H9 (cell line): Measurements from ENCODE around the gene GDPD4. TPM values are rescaled to one million over a fixed set of nuclear protein-coding genes. Genes with fewer than 3 reads are reported as not detected.

ENCODE experiments used
- DNase-seq: peaks from one replicate; pipeline ENCODE4 v3.0.0-alpha.2; 2017
- H2AFZ ChIP-seq: one replicate; pipeline ENCODE4 v1.6.1; 2013; ENCODE audit warnings: mild to moderate bottlenecking, low read length, control low read depth, moderate library complexity
- H2AK5ac ChIP-seq: 2 replicates; pipeline ENCODE4 v1.6.1; 2013; ENCODE audit warnings: low read length, control low read depth, mixed read lengths; ENCODE audit not compliant: insufficient read length
- H2BK120ac ChIP-seq: one replicate; pipeline ENCODE4 v1.6.1; 2013; ENCODE audit warnings: low read depth, mild to moderate bottlenecking, low read length, control low read depth, inconsistent platforms; ENCODE audit not compliant: poor library complexity, severe bottlenecking
- H2BK12ac ChIP-seq: 2 replicates; pipeline ENCODE4 v1.6.1; 2013; ENCODE audit warnings: low read length, control low read depth, mixed read lengths, low read depth; ENCODE audit not compliant: insufficient read length
- H2BK15ac ChIP-seq: 2 replicates; pipeline ENCODE4 v1.6.1; 2013; ENCODE audit warnings: low read depth, low read length, control low read depth
- H2BK20ac ChIP-seq: one replicate; pipeline ENCODE4 v1.6.1; 2013; ENCODE audit warnings: low read depth, mild to moderate bottlenecking, low read length, control low read depth, inconsistent platforms; ENCODE audit not compliant: poor library complexity, severe bottlenecking
- H2BK5ac ChIP-seq: 2 replicates; pipeline ENCODE4 v1.6.1; 2013; ENCODE audit warnings: low read length, control low read depth, mixed read lengths; ENCODE audit not compliant: insufficient read length
- H3K14ac ChIP-seq: 2 replicates; pipeline ENCODE4 v1.6.1; 2013; ENCODE audit warnings: low read length, control low read depth; ENCODE audit not compliant: insufficient read depth
- H3K18ac ChIP-seq: 2 replicates; pipeline ENCODE4 v1.6.1; 2013; ENCODE audit warnings: low read depth, mild to moderate bottlenecking, mixed read lengths, low read length, control low read depth; ENCODE audit not compliant: insufficient read length
- H3K23ac ChIP-seq: 2 replicates; pipeline ENCODE4 v1.6.1; 2013; ENCODE audit warnings: low read length, control low read depth, mixed read lengths, low read depth; ENCODE audit not compliant: insufficient read length
- H3K23me2 ChIP-seq: 2 replicates; pipeline ENCODE4 v1.6.1; 2013; ENCODE audit warnings: low read depth, mild to moderate bottlenecking, mixed read lengths, low read length, control low read depth; ENCODE audit not compliant: insufficient read length, poor library complexity, severe bottlenecking
- H3K27ac ChIP-seq: 2 replicates; pipeline ENCODE4 v1.5.1; 2013; ENCODE audit warnings: low read length, control low read depth, mixed read lengths, low read depth; ENCODE audit not compliant: insufficient read length
- H3K27me3 ChIP-seq: 2 replicates; pipeline ENCODE4 v1.6.1; 2013; ENCODE audit warnings: low read length, control low read depth, inconsistent platforms; ENCODE audit not compliant: insufficient read depth
- H3K4ac ChIP-seq: 2 replicates; pipeline ENCODE4 v1.6.1; 2013; ENCODE audit warnings: low read depth, mild to moderate bottlenecking, control low read depth, inconsistent platforms, low read length, moderate library complexity
- H3K4me1 ChIP-seq: 2 replicates; pipeline ENCODE4 v1.6.1; 2013; ENCODE audit warnings: low read length, control low read depth, inconsistent platforms; ENCODE audit not compliant: insufficient read depth
- H3K4me2 ChIP-seq: 2 replicates; pipeline ENCODE4 v1.6.1; 2013; ENCODE audit warnings: low read length, control low read depth, mixed read lengths; ENCODE audit not compliant: insufficient read length, insufficient read depth
- H3K56ac ChIP-seq: 2 replicates; pipeline ENCODE4 v1.6.1; 2013; ENCODE audit warnings: low read depth, mild to moderate bottlenecking, mixed read lengths, low read length, control low read depth; ENCODE audit not compliant: insufficient read length
- H3K79me1 ChIP-seq: 2 replicates; pipeline ENCODE4 v1.6.1; 2013; ENCODE audit warnings: low read depth, mild to moderate bottlenecking, moderate library complexity, low read length, control low read depth, inconsistent platforms; ENCODE audit not compliant: insufficient read depth, poor library complexity, severe bottlenecking
- H3K79me2 ChIP-seq: 2 replicates; pipeline ENCODE4 v1.6.1; 2013; ENCODE audit warnings: low read length, control low read depth, inconsistent platforms; ENCODE audit not compliant: insufficient read depth
- H3K9ac ChIP-seq: 2 replicates; pipeline ENCODE4 v1.6.1; 2013; ENCODE audit warnings: low read length, control low read depth, mixed read lengths; ENCODE audit not compliant: insufficient read length; ENCODE audit errors: extremely low read depth
- H3K9me3 ChIP-seq: one replicate; pipeline ENCODE4 v1.6.1; 2013; ENCODE audit warnings: low read depth, low read length, inconsistent platforms; ENCODE audit not compliant: control insufficient read depth
- H3T11ph ChIP-seq: one replicate; pipeline ENCODE4 v1.6.1; 2013; ENCODE audit warnings: mild to moderate bottlenecking, low read length, control low read depth, inconsistent platforms
- H4K20me1 ChIP-seq: one replicate; pipeline ENCODE4 v1.6.1; 2013; ENCODE audit not compliant: control insufficient read depth, insufficient read length, insufficient read depth
- H4K5ac ChIP-seq: 2 replicates; pipeline ENCODE4 v1.6.1; 2013; ENCODE audit warnings: low read depth, mild to moderate bottlenecking, mixed read lengths, low read length, control low read depth; ENCODE audit not compliant: insufficient read length
- H4K8ac ChIP-seq: replicated peaks from 2 replicates; pipeline ENCODE4 v1.6.1; 2013; ENCODE audit warnings: low read length, control low read depth, mixed read lengths, low read depth; ENCODE audit not compliant: insufficient read length
- H4K91ac ChIP-seq: 2 replicates; pipeline ENCODE4 v1.6.1; 2013; ENCODE audit warnings: low read depth, mild to moderate bottlenecking, moderate library complexity, mixed read lengths, low read length, control low read depth; ENCODE audit not compliant: insufficient read length
- H3K27ac Mint-ChIP-seq, 3 experiments: 2 replicates in 2 of 3; 3 replicates in 1 of 3; pipeline ENCODE4 v1.8.0; 2020 to 2021; ENCODE audit warnings: mixed read lengths in 3 of 3, mild to moderate bottlenecking in 1 of 3, moderate library complexity in 1 of 3
- H3K27me3 Mint-ChIP-seq: 2 replicates; pipeline ENCODE4 v1.8.0; 2021; ENCODE audit warnings: low read depth, mild to moderate bottlenecking, moderate library complexity, mixed read lengths
- H3K36me3 Mint-ChIP-seq, 3 experiments: 2 replicates in 2 of 3; 3 replicates in 1 of 3; pipeline ENCODE4 v1.8.0; 2020 to 2021; ENCODE audit warnings: low read depth in 3 of 3, mixed read lengths in 3 of 3; ENCODE audit not compliant: insufficient read depth in 1 of 3
- H3K4me1 Mint-ChIP-seq, 2 experiments: 2 replicates each; pipeline ENCODE4 v1.8.0; 2020; ENCODE audit warnings: mixed read lengths in 2 of 2
- H3K4me3 Mint-ChIP-seq, 2 experiments: 2 replicates in 1 of 2; 3 replicates in 1 of 2; pipeline ENCODE4 v1.8.0; 2020 to 2021; ENCODE audit warnings: mild to moderate bottlenecking in 2 of 2, mixed read lengths in 2 of 2, moderate library complexity in 1 of 2
- H3K9me3 Mint-ChIP-seq, 2 experiments: 2 replicates in 1 of 2; 3 replicates in 1 of 2; pipeline ENCODE4 v1.8.0; 2020; ENCODE audit warnings: mild to moderate bottlenecking in 2 of 2, mixed read lengths in 2 of 2, moderate library complexity in 1 of 2
- WGBS: extraction: QIAGEN DNeasy Blood & Tissue Kit; methylation state at CpG from one replicate; pipeline ENCODE4 v1.1.7; 2013; ENCODE audit warnings: missing lambda C conversion rate, low lambda C conversion rate, mixed read lengths; ENCODE audit not compliant: insufficient read length; ENCODE audit errors: extremely low coverage; 5-methylcytosine and 5-hydroxymethylcytosine counted together
- total RNA-seq: library from RNA; stranded (reverse); gene quantifications from 2 replicates; pipeline ENCODE4 v1.2.1, GENCODE V29; 2021
- TF ChIP-seq, protein P1 (sequence below): fragments of 200-600 bp; sonication (generic); conservative IDR thresholded peaks from 3 replicates; pipeline ENCODE4 v1.8.0; 2021; ENCODE audit warnings: antibody characterized with exemption, mild to moderate bottlenecking

Gene GDPD4
- total RNA-seq, 1 experiment from 2014 or later: not detected

DNA sequence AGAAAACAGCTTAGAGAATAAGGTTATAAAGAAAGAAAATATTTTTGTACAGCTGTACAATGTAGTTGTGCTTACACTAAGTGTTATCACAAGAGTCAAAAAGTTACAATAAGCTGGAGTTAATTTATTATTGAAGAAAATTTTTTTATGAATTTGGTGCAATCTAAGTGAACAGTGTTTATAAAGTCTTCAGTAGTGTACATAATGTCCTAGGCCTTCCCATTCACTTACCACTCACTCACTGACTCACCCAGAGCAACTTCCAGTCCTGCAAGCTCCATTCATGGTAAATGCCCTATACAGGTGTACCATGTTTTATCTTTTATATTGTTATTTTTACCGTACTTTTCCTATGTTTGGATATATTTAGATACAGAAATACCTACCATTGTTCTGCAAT is 34.7 kb downstream of the GDPD4 start:
- H3K79me1 ChIP-seq: no peaks in the 10 kb centered on the region
- no peak overlapping the region for H2BK12ac ChIP-seq
- H2BK120ac ChIP-seq: no peak overlapping the region
- Mint-ChIP-seq H3K4me1 (peaks cover 9 to 10% of the 10 kb centered on the region in 2 experiments), H3K36me3 (peaks cover 1 to 10% (median 2%) of the 10 kb centered on the region in 3 experiments; a peak in 4 of 7 replicates), H3K27me3 (peaks cover 2% of the 10 kb centered on the region), H3K4me3 (no peak overlapping the region), H3K9me3 (peaks cover 10 to 12% of the 10 kb centered on the region in 2 experiments), H3K27ac (no peak overlapping the region)
- H3K4me2 ChIP-seq: no peak overlapping the region
- no peak overlapping the region for H4K91ac ChIP-seq
- TF ChIP-seq, protein P1, sequence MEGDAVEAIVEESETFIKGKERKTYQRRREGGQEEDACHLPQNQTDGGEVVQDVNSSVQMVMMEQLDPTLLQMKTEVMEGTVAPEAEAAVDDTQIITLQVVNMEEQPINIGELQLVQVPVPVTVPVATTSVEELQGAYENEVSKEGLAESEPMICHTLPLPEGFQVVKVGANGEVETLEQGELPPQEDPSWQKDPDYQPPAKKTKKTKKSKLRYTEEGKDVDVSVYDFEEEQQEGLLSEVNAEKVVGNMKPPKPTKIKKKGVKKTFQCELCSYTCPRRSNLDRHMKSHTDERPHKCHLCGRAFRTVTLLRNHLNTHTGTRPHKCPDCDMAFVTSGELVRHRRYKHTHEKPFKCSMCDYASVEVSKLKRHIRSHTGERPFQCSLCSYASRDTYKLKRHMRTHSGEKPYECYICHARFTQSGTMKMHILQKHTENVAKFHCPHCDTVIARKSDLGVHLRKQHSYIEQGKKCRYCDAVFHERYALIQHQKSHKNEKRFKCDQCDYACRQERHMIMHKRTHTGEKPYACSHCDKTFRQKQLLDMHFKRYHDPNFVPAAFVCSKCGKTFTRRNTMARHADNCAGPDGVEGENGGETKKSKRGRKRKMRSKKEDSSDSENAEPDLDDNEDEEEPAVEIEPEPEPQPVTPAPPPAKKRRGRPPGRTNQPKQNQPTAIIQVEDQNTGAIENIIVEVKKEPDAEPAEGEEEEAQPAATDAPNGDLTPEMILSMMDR: no peak
- H2BK15ac ChIP-seq: no peak overlapping the region
- no peaks in the 10 kb centered on the region for H4K20me1 ChIP-seq
- DNase-seq: no peak
- H3K9ac ChIP-seq: no peak overlapping the region
- H3K27ac ChIP-seq: no peak overlapping the region
- H3K18ac ChIP-seq: no peak overlapping the region
- no CpG with 5 or more reads among the region's 1 CpG for WGBS
- H2BK20ac ChIP-seq: no peak overlapping the region
- H4K8ac ChIP-seq: no peak overlapping the region
- H3K23ac ChIP-seq: no peak overlapping the region
- no peak overlapping the region for H2BK5ac ChIP-seq
- H2AK5ac ChIP-seq: no peak overlapping the region
- H3T11ph ChIP-seq: no peak overlapping the region
- no peaks in the 10 kb centered on the region for H3K79me2 ChIP-seq
- H3K4ac ChIP-seq: no peak overlapping the region
- H4K5ac ChIP-seq: no peak overlapping the region
- no peak overlapping the region for H3K56ac ChIP-seq
- H3K9me3 ChIP-seq: no peaks in the 10 kb centered on the region
- no peaks in the 10 kb centered on the region for H3K27me3 ChIP-seq
- H2AFZ ChIP-seq: no peak overlapping the region
- no peaks in the 10 kb centered on the region for H3K4me1 ChIP-seq
- H3K23me2 ChIP-seq: no peaks in the 10 kb centered on the region
- H3K14ac ChIP-seq: no peak overlapping the region
